K562 (cell line): Measurements from ENCODE around the gene TBXAS1. TPM values are rescaled to one million over a fixed set of nuclear protein-coding genes. Genes with fewer than 3 reads are reported as not detected.

ENCODE experiments used
- BRCA1 ChIP-seq, 2 experiments: fragments of 450-650 bp in 1 of 2; sonication (generic) in 1 of 2; formaldehyde crosslinking in 1 of 2; IDR thresholded peaks; 2 replicates each; pipeline versions ENCODE4 v1.5.0 to v1.6.1; 2017 to 2020; ENCODE audit warnings: mild to moderate bottlenecking in 1 of 2, missing genetic modification reagents in 1 of 2
- BRF2 ChIP-seq: IDR thresholded peaks from 3 replicates; pipeline ENCODE4 v1.6.1; 2011; ENCODE audit warnings: borderline replicate concordance, mild to moderate bottlenecking; ENCODE audit not compliant: insufficient read length, insufficient read depth
- CEBPG ChIP-seq, 3 experiments: fragments of 200-800 bp in 1 of 3; sonication (Bioruptor generic) in 1 of 3; sonication (generic) in 1 of 3; formaldehyde crosslinking in 1 of 3; IDR thresholded peaks in 2 of 3; conservative IDR thresholded peaks in 1 of 3; 2 replicates each; pipeline versions ENCODE4 v1.6.1 to v1.8.0; 2016 to 2022; ENCODE audit warnings: missing compliant biosample characterization in 2 of 3, missing genetic modification characterization in 2 of 3, mild to moderate bottlenecking in 1 of 3, missing genetic modification reagents in 1 of 3
- CHD4 ChIP-seq: fragments of 200-600 bp; sonication (generic); IDR thresholded peaks from 3 replicates; pipeline ENCODE4 v1.6.1; 2012; ENCODE audit warnings: low read depth, mild to moderate bottlenecking, mixed read lengths, low read length, inconsistent platforms; ENCODE audit not compliant: insufficient read depth, insufficient replicate concordance, poor library complexity, severe bottlenecking
- EZH2 ChIP-seq: IDR thresholded peaks from 2 replicates; pipeline ENCODE4 v1.6.1; 2012; ENCODE audit warnings: low read depth, mild to moderate bottlenecking, inconsistent platforms, low read length, borderline replicate concordance
- HDAC6 ChIP-seq: IDR thresholded peaks from 2 replicates; pipeline ENCODE4 v1.6.1; 2012; ENCODE audit warnings: low read depth, mild to moderate bottlenecking, control low read depth, inconsistent platforms, low read length, moderate library complexity
- RAD51 ChIP-seq: fragments of 450-650 bp; IDR thresholded peaks from 2 replicates; pipeline ENCODE4 v1.7.1; 2016; ENCODE audit warnings: low read depth, mild to moderate bottlenecking, borderline replicate concordance
- YY1 ChIP-seq, 3 experiments: IDR thresholded peaks; 2 replicates each; pipeline ENCODE4 v1.6.1; 2011; ENCODE audit warnings: low read length in 2 of 3, mild to moderate bottlenecking in 2 of 3, moderate library complexity in 2 of 3, borderline replicate concordance in 1 of 3, control low read depth in 1 of 3, low read depth in 1 of 3; ENCODE audit not compliant: insufficient read depth in 3 of 3, insufficient replicate concordance in 2 of 3, control insufficient read depth in 1 of 3, insufficient read length in 1 of 3; ENCODE audit errors: extremely low read depth in 1 of 3
- ZNF57 ChIP-seq: fragments of 450-650 bp; formaldehyde crosslinking; IDR thresholded peaks from 2 replicates; pipeline ENCODE4 v1.4.0; 2020; ENCODE audit warnings: mild to moderate bottlenecking, moderate library complexity
- polyA plus RNA-seq, 8 experiments: library from polyadenylated mRNA; depleted of rRNA in 4 of 8; stranded (reverse) in 5 of 8; unstranded in 3 of 8; fragments of >200 nt; fragmentation: Nextera tagmentation in 2 of 8; fragmentation: Illumina TruSeq in 1 of 8; extraction: Ambion mirVana in 2 of 8; extraction: Trizol in 1 of 8; gene quantifications; 2 replicates each; pipeline versions ENCODE4 v1.2.1 to v1.2.3, GENCODE V29; 2011 to 2014; ENCODE audit warnings: inconsistent platforms in 1 of 8, missing spikeins in 1 of 8
- total RNA-seq, 7 experiments: library from RNA; depleted of rRNA in 6 of 7; stranded (reverse); fragments of >200 nt in 6 of 7; fragmentation: Illumina TruSeq in 2 of 7; extraction: Trizol in 2 of 7; gene quantifications; 2 replicates each; pipeline versions ENCODE4 v1.2.1 to v1.2.3, GENCODE V29; 2011 to 2021; ENCODE audit warnings: low replicate concordance in 1 of 7
- TF ChIP-seq, protein P1 (sequence below): sonication (generic); formaldehyde crosslinking; IDR thresholded peaks from 2 replicates; pipeline ENCODE4 v1.8.1; 2022; ENCODE audit warnings: missing genetic modification reagents
- TF ChIP-seq, protein P2 (sequence below): fragments of 200-400 bp; formaldehyde crosslinking; IDR thresholded peaks from 2 replicates; pipeline ENCODE4 v1.6.1; 2017; ENCODE audit warnings: mild to moderate bottlenecking, low read depth, low read length, moderate library complexity
- TF ChIP-seq, protein P3 (sequence below): sonication (generic); formaldehyde crosslinking; IDR thresholded peaks from 2 replicates; pipeline ENCODE4 v1.8.0; 2022; ENCODE audit warnings: mild to moderate bottlenecking, missing genetic modification reagents
- TF ChIP-seq, protein P4 (sequence below), 2 experiments: fragments of 450-650 bp in 1 of 2; IDR thresholded peaks; 2 replicates each; pipeline ENCODE4 v1.6.1; 2011 to 2017; ENCODE audit warnings: low read depth in 2 of 2, antibody characterized with exemption in 1 of 2, borderline replicate concordance in 1 of 2, low read length in 1 of 2, mild to moderate bottlenecking in 1 of 2, mixed read lengths in 1 of 2; ENCODE audit not compliant: control insufficient read depth in 1 of 2

TBXAS1 gene
- total and polyA plus RNA-seq, 9 of the 15 experiments (the other 6 are each of a cell fraction or from before 2014, with no cell fraction given) = 1.1 to 8.3 (median 1.9) TPM

- TF ChIP-seq BRF2 (no peak), BRCA1 (IDR thresholded peaks at IDR 0.05) (no peak), BRCA1 (CRISPR knock-in tag; IDR thresholded peaks at IDR 0.05) (no peak), HDAC6 (no peak), CHD4 (no peak), RAD51 (no peak), CEBPG (CRISPR knock-in tag; IDR thresholded peaks at IDR 0.05) (no peak), CEBPG (tag; conservative IDR thresholded peaks at IDR 0.05 in 1 of 2, IDR thresholded peaks at IDR 0.05 in 1 of 2) (no peak), YY1 (IDR thresholded peaks at IDR 0.05; ENCODE audit: borderline replicate concordance in 1 of 3, control insufficient read depth in 1 of 3, extremely low read depth in 1 of 3, insufficient read depth in 3 of 3, insufficient read length in 1 of 3, insufficient replicate concordance in 2 of 3, low read depth in 1 of 3, low read length in 2 of 3) (no peak), EZH2 (no peak), ZNF57 (CRISPR knock-in tag) (no peak)
- TF ChIP-seq, protein P1, sequence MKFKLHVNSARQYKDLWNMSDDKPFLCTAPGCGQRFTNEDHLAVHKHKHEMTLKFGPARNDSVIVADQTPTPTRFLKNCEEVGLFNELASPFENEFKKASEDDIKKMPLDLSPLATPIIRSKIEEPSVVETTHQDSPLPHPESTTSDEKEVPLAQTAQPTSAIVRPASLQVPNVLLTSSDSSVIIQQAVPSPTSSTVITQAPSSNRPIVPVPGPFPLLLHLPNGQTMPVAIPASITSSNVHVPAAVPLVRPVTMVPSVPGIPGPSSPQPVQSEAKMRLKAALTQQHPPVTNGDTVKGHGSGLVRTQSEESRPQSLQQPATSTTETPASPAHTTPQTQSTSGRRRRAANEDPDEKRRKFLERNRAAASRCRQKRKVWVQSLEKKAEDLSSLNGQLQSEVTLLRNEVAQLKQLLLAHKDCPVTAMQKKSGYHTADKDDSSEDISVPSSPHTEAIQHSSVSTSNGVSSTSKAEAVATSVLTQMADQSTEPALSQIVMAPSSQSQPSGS = no peak
- TF ChIP-seq, protein P2, sequence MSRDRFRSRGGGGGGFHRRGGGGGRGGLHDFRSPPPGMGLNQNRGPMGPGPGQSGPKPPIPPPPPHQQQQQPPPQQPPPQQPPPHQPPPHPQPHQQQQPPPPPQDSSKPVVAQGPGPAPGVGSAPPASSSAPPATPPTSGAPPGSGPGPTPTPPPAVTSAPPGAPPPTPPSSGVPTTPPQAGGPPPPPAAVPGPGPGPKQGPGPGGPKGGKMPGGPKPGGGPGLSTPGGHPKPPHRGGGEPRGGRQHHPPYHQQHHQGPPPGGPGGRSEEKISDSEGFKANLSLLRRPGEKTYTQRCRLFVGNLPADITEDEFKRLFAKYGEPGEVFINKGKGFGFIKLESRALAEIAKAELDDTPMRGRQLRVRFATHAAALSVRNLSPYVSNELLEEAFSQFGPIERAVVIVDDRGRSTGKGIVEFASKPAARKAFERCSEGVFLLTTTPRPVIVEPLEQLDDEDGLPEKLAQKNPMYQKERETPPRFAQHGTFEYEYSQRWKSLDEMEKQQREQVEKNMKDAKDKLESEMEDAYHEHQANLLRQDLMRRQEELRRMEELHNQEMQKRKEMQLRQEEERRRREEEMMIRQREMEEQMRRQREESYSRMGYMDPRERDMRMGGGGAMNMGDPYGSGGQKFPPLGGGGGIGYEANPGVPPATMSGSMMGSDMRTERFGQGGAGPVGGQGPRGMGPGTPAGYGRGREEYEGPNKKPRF = no peak
- TF ChIP-seq, protein P3, sequence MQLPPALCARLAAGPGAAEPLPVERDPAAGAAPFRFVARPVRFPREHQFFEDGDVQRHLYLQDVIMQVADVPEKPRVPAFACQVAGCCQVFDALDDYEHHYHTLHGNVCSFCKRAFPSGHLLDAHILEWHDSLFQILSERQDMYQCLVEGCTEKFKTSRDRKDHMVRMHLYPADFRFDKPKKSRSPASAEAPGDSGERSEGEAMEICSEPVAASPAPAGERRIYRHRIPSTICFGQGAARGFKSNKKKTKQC (CRISPR knock-in tag) = no peak
- TF ChIP-seq, protein P4, sequence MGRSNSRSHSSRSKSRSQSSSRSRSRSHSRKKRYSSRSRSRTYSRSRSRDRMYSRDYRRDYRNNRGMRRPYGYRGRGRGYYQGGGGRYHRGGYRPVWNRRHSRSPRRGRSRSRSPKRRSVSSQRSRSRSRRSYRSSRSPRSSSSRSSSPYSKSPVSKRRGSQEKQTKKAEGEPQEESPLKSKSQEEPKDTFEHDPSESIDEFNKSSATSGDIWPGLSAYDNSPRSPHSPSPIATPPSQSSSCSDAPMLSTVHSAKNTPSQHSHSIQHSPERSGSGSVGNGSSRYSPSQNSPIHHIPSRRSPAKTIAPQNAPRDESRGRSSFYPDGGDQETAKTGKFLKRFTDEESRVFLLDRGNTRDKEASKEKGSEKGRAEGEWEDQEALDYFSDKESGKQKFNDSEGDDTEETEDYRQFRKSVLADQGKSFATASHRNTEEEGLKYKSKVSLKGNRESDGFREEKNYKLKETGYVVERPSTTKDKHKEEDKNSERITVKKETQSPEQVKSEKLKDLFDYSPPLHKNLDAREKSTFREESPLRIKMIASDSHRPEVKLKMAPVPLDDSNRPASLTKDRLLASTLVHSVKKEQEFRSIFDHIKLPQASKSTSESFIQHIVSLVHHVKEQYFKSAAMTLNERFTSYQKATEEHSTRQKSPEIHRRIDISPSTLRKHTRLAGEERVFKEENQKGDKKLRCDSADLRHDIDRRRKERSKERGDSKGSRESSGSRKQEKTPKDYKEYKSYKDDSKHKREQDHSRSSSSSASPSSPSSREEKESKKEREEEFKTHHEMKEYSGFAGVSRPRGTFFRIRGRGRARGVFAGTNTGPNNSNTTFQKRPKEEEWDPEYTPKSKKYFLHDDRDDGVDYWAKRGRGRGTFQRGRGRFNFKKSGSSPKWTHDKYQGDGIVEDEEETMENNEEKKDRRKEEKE (IDR thresholded peaks at IDR 0.05; ENCODE audit: borderline replicate concordance in 1 of 2, control insufficient read depth in 1 of 2, low read depth in 2 of 2, low read length in 1 of 2) = no peak
Observed at GRCh38 chr7:139914306-139915267, 85.5 kb downstream of the TBXAS1 start (continued).
